K562 (cell line): ENCODE measurements around the gene GPRIN1. TPM values are rescaled to one million over a fixed set of nuclear protein-coding genes. Genes with fewer than 3 reads are reported as not detected.
"Not testable (repeated sequence)": the region's sequence is repeated elsewhere in the genome, so short reads cannot be mapped to it uniquely, and the experiment has no call there.

Experiments
- ATAC-seq: fragments of 200-7000 bp; cut with Tn5 transposase; 3 replicates; pipeline ENCODE4 v1.9.1; 2020; ENCODE audit warnings: moderate library complexity
- BruUV-seq: library from RNA; stranded (reverse); fragments of 400-500 nt; replicated peaks from 2 replicates; lab custom pipeline; 2021; lab: Mats Ljungman, UMichigan
- CTCF ChIA-PET: fragments of 300-600 bp; formaldehyde crosslinking; extraction: SDS; loops from one replicate; lab custom pipeline; 2021; ENCODE audit warnings: low intra/inter-chr PET ratio; lab: Yijun Ruan, JAX
- POLR2A ChIA-PET: fragments of 300-600, 350-650 bp; sonication (Branson Sonifier 250); formaldehyde crosslinking; extraction: SDS; loops from one replicate; lab custom pipeline; 2021; ENCODE audit warnings: antibody characterized with exemption, inconsistent platforms; lab: Yijun Ruan, JAX
- DNase-seq, 4 experiments: peaks; one replicate each; pipeline versions ENCODE4 v3.0.0 to v3.0.0-alpha.2; 2011 to 2018; ENCODE audit warnings: low spot score in 3 of 4, mixed read lengths in 3 of 4; ENCODE audit errors: extremely low read depth in 1 of 4
- FAIRE-seq: peaks from 2 replicates; lab custom pipeline; 2011; peaks lifted over from hg19 to GRCh38; lab: Jason Lieb, UNC
- H2AFZ ChIP-seq: 2 replicates; pipeline ENCODE4 v1.6.0; 2011; ENCODE audit warnings: low read depth, low read length, control low read depth, inconsistent platforms
- H3K27ac ChIP-seq: fragments of 200-600 bp; 3 replicates; pipeline ENCODE4 v1.8.0; 2011; ENCODE audit warnings: low read depth, mild to moderate bottlenecking, control low read depth, inconsistent platforms, low read length, moderate library complexity, mixed read lengths; ENCODE audit errors: extremely low read depth
- H3K27me3 ChIP-seq, 2 experiments: fragments of 300-600 bp in 1 of 2; 2 replicates in 1 of 2; 3 replicates in 1 of 2; pipeline versions ENCODE4 v1.6.0 to v1.8.0; 2011; ENCODE audit warnings: inconsistent platforms in 2 of 2, low read length in 2 of 2, mild to moderate bottlenecking in 1 of 2, mixed read lengths in 1 of 2, moderate library complexity in 1 of 2; ENCODE audit not compliant: control insufficient read depth in 2 of 2, insufficient read depth in 2 of 2
- H3K36me3 ChIP-seq: fragments of 300-600 bp; 3 replicates; pipeline ENCODE4 v1.8.0; 2011; ENCODE audit warnings: mild to moderate bottlenecking, low read length, inconsistent platforms; ENCODE audit not compliant: control insufficient read depth, insufficient read depth
- H3K4me1 ChIP-seq, 2 experiments: fragments of 200-600 bp in 1 of 2; replicated peaks in 1 of 2; 2 replicates in 1 of 2; 3 replicates in 1 of 2; pipeline versions ENCODE4 v1.5.1 to v1.8.0; 2011; ENCODE audit warnings: inconsistent platforms in 2 of 2, low read length in 2 of 2, mild to moderate bottlenecking in 1 of 2, mixed read lengths in 1 of 2, moderate library complexity in 1 of 2; ENCODE audit not compliant: control insufficient read depth in 2 of 2, insufficient read depth in 2 of 2
- H3K4me2 ChIP-seq: 2 replicates; pipeline ENCODE4 v1.6.1; 2011; ENCODE audit warnings: low read length, control low read depth, inconsistent platforms, mixed read lengths; ENCODE audit not compliant: insufficient read depth
- H3K4me3 ChIP-seq: fragments of 200-600 bp; sonication (generic), shearing (Covaris generic); 2 replicates; pipeline ENCODE4 v1.5.1; 2016; ENCODE audit warnings: control low read depth, inconsistent platforms
- H3K79me2 ChIP-seq: fragments of 200-600 bp; 3 replicates; pipeline ENCODE4 v1.8.0; 2011; ENCODE audit warnings: low read length, inconsistent platforms; ENCODE audit not compliant: control insufficient read depth, insufficient read depth
- H3K9ac ChIP-seq, 2 experiments: 2 replicates each; pipeline versions ENCODE4 v1.6.0 to v1.6.1; 2011; ENCODE audit warnings: low read depth in 2 of 2, low read length in 2 of 2, control low read depth in 1 of 2, inconsistent platforms in 1 of 2, mild to moderate bottlenecking in 1 of 2, mixed read lengths in 1 of 2; ENCODE audit not compliant: insufficient read depth in 1 of 2
- H3K9me1 ChIP-seq: one replicate; pipeline ENCODE4 v1.6.0; 2011; ENCODE audit warnings: inconsistent platforms, mild to moderate bottlenecking, low read length, moderate library complexity; ENCODE audit not compliant: control insufficient read depth, insufficient read depth
- H3K9me3 ChIP-seq: replicated peaks from 2 replicates; pipeline ENCODE4 v1.5.1; 2011; ENCODE audit warnings: low read depth, low read length, inconsistent platforms; ENCODE audit not compliant: control insufficient read depth, insufficient read depth
- H4K20me1 ChIP-seq: replicated peaks from 2 replicates; pipeline ENCODE4 v1.6.1; 2011; ENCODE audit warnings: low read length, inconsistent platforms, mixed read lengths; ENCODE audit not compliant: control insufficient read depth, insufficient read depth
- CC2D1A ChIP-seq: fragments of 450-650 bp; IDR thresholded peaks from 2 replicates; pipeline ENCODE4 v1.6.1; 2017; ENCODE audit warnings: mild to moderate bottlenecking
- CSDE1 ChIP-seq, 2 experiments: fragments of 450-650 bp; IDR thresholded peaks; 2 replicates each; pipeline ENCODE4 v1.6.1; 2016; ENCODE audit warnings: mild to moderate bottlenecking in 1 of 2
- FOSL1 ChIP-seq: fragments of 200-800 bp; sonication (Bioruptor generic); conservative IDR thresholded peaks from 2 replicates; pipeline ENCODE4 v1.6.1; 2016; ENCODE audit warnings: missing genetic modification characterization, missing compliant biosample characterization
- POLR2G ChIP-seq: fragments of 200-400 bp; formaldehyde crosslinking; IDR thresholded peaks from 2 replicates; pipeline ENCODE4 v1.6.1; 2017; ENCODE audit warnings: low read depth, mild to moderate bottlenecking, antibody characterized with exemption, low read length, moderate library complexity
- POLR3G ChIP-seq: IDR thresholded peaks from 2 replicates; pipeline ENCODE4 v1.6.1; 2011; ENCODE audit not compliant: insufficient read length, insufficient replicate concordance; ENCODE audit errors: extremely low read depth
- ZNF668 ChIP-seq: fragments of 250-450 bp; sonication (Bioruptor Pico); IDR thresholded peaks from 2 replicates; pipeline ENCODE4 v1.8.0; 2022; ENCODE audit warnings: mild to moderate bottlenecking, inconsistent platforms
- WGBS: fragments of 100-300 bp; shearing (Covaris generic); methylation state at CpG from one replicate; pipeline ENCODE4 v1.1.6; 2016; ENCODE audit warnings: low coverage, mixed read lengths; ENCODE audit not compliant: insufficient coverage; ENCODE audit errors: missing lambda C conversion rate; 5-methylcytosine and 5-hydroxymethylcytosine counted together
- in situ Hi-C: fragments of 300-500 bp; cut with MboI; formaldehyde crosslinking; loops from 4 replicates; pipeline ENCODE4 v1.15.0; 2018; ENCODE audit warnings: inconsistent platforms, mixed read lengths
- intact Hi-C: fragments of 100-400 bp; cut with micrococcal nuclease; formaldehyde crosslinking; loops from 2 replicates; pipeline ENCODE4 v1.14.2; 2022
- polyA plus RNA-seq, 8 experiments: library from polyadenylated mRNA; depleted of rRNA in 4 of 8; stranded (reverse) in 5 of 8; unstranded in 3 of 8; fragments of >200 nt; fragmentation: Nextera tagmentation in 2 of 8; fragmentation: Illumina TruSeq in 1 of 8; extraction: Ambion mirVana in 2 of 8; extraction: Trizol in 1 of 8; gene quantifications; 2 replicates each; pipeline versions ENCODE4 v1.2.1 to v1.2.3, GENCODE V29; 2011 to 2014; ENCODE audit warnings: inconsistent platforms in 1 of 8, missing spikeins in 1 of 8
- total RNA-seq, 7 experiments: library from RNA; depleted of rRNA in 6 of 7; stranded (reverse); fragments of >200 nt in 6 of 7; fragmentation: Illumina TruSeq in 2 of 7; extraction: Trizol in 2 of 7; gene quantifications; 2 replicates each; pipeline versions ENCODE4 v1.2.1 to v1.2.3, GENCODE V29; 2011 to 2021; ENCODE audit warnings: low replicate concordance in 1 of 7

GPRIN1 gene
- total and polyA plus RNA-seq, 9 of the 15 experiments (the other 6 are each of a cell fraction or from before 2014, with no cell fraction given), result 0.15 to 11.6 (median 4.4) TPM

DNA sequence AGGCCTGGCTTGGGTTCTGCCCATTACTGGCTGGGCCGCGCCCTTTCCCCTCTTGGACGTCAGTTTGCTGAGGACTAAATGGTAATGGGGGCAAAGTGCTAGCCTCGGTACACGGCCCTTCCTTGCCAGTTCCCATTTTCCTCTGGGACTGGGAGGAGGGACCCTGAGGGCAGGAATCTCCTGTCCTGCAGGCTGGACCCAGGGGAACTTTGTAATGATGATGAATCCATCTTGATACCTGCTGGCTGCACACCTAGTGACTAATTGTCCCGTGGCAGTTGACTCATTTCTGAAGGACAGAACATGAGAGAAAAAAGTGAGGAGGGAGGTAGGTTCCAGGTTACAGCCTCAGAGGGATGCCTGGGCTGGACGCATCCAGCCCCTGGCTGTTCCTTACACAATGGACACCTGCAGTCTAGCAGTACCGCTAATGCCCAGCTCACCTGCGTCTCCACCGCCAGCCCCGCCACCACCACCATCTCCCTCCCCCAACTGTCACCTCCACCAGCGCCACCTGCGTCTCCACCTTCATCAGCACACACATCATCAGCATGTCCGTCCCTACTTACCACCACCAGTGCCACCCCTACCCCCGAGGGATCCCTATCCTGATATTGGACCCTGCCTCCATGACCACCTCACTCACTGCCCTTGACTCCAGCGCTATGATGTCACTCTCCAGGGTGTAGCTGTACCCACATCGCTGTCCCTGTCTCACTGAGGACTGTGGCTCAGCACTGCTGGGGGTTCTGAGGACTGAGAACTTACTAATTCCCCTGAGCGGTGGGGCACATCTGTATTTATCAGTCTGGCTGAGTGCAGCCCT lies 56.5 kb downstream of the GPRIN1 start:
- ChIA-PET POLR2A (interaction anchor here (0.7 to 0.8 kb wide), 2 partner anchors 18 to 105 kb away, joined by 3 read pairs; partner anchors contain the start of gene FAF2), CTCF (no interaction called here)
- BruUV-seq, result no TSS peak

DNA sequence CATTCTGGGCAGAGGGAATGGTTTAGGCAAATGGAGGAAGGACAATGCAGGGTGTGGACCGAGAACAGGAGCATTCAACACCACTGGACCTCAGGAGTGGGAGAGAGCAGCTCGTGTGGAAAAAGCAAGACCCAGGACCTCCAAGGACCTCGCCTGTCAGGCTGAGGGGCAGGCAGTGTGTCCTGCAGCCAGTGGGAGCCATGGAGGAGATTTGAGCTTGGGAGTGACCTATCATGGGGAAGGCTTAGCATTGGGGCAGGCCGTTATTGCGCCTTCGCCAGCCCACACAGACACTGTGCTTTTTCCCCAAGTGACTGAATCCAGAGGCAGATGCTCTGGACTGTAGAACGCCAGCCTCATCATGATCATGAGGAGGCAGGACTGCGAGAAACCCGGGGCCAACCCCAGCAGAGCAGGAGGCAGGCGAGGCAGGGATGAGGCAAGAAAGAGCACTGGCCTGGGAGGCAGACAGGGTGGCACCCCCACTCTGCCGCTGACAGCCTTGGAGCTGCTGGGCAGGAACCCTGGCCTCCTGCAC lies 57.6 kb downstream of the GPRIN1 start:
- CTCF ChIA-PET, result no interaction called here
- Histone ChIP-seq H2AFZ (no peak overlapping the region), H3K4me1 (peaks cover 0 to 21% of the 10 kb centered on the region in 2 experiments; a peak in 2 of 5 replicates), H4K20me1 (no peaks in the 10 kb centered on the region; the same call in 1 of the 2 replicates), H3K27me3 (peaks cover 26 to 49% of the 10 kb centered on the region in 2 experiments), H3K79me2 (no peaks in the 10 kb centered on the region), H3K36me3 (no peaks in the 10 kb centered on the region), H3K9me3 (no peaks in the 10 kb centered on the region), H3K27ac (no peak overlapping the region), H3K9me1 (no peaks in the 10 kb centered on the region), H3K4me3 (no peak overlapping the region), H3K9ac (peak overlapping the region in 1 of 2 experiments; percentile 1; a peak in 1 of 4 replicates), H3K4me2 (no peak overlapping the region)
- DNase-seq, result no peak
- TF ChIP-seq ZNF668 (CRISPR knock-in tag) (no peak), POLR2G (0 out of 2 replicates have a peak, but pooled peaks have one; percentile 9), POLR3G (no peak), CC2D1A (no peak)
- in situ Hi-C loops (no loop called here), intact Hi-C loops (no loop called here)
- no TSS peak for BruUV-seq
- FAIRE-seq, result no peak
- no peak; the same call in 2 of the 3 replicates for ATAC-seq
- WGBS, result 13% methylated on average over 11 of the region's 11 CpGs
- POLR2A ChIA-PET, result interaction anchor here (0.6 to 1.1 kb wide), 4 partner anchors 9 to 158 kb away, joined by 3 to 5 read pairs (median 3); partner anchors contain the start of gene FAF2

More for the DNA sequence above, 56.5 kb downstream of the GPRIN1 start:
- no peak overlapping the region for H3K4me2 ChIP-seq
- peaks cover 0 to 21% of the 10 kb centered on the region in 2 experiments; a peak in 2 of 5 replicates for H3K4me1 ChIP-seq
- H3K9me3 ChIP-seq, result no peaks in the 10 kb centered on the region
- no peaks in the 10 kb centered on the region for H3K36me3 ChIP-seq
- intact Hi-C loops, result no loop called here
- H2AFZ ChIP-seq, result no peak overlapping the region
- peak; percentile 13 for ATAC-seq
- no peaks in the 10 kb centered on the region for H3K79me2 ChIP-seq
- no peaks in the 10 kb centered on the region for H3K9me1 ChIP-seq
- no peak overlapping the region for H3K27ac ChIP-seq
- no peak overlapping the region for H3K9ac ChIP-seq
- peaks cover 26 to 49% of the 10 kb centered on the region in 2 experiments for H3K27me3 ChIP-seq
- TF ChIP-seq FOSL1 (tag), result 0 out of 2 replicates have a peak, but pooled peaks have one; percentile 13
- no peak for TF ChIP-seq CSDE1 (IDR thresholded peaks at IDR 0.05)
- TF ChIP-seq, all 486 proteins: peak for 1
- FAIRE-seq, result no peak
- in situ Hi-C loops, result no loop called here
- DNase-seq, result no peak
- WGBS, result 9% methylated on average over 13 of the region's 18 CpGs
- no peak overlapping the region for H3K4me3 ChIP-seq
- no peaks in the 10 kb centered on the region; the same call in 1 of the 2 replicates for H4K20me1 ChIP-seq

- intact Hi-C loops, FAIRE-seq, DNase-seq, CTCF ChIA-PET, POLR2A ChIA-PET, H4K20me1 ChIP-seq, H3K36me3 ChIP-seq, H3K9me3 ChIP-seq, H3K27ac ChIP-seq, H3K9me1 ChIP-seq, in situ Hi-C loops, ATAC-seq, H2AFZ ChIP-seq, H3K4me3 ChIP-seq, H3K4me2 ChIP-seq, H3K79me2 ChIP-seq, BruUV-seq: not testable (repeated sequence)
- Histone ChIP-seq H3K27me3 (peaks cover 26 to 49% of the 10 kb centered on the region in 2 experiments), H3K9ac (peak overlapping the region in 1 of 2 experiments; percentile 74; a peak in 2 of 4 replicates), H3K4me1 (peaks cover 0 to 21% of the 10 kb centered on the region in 2 experiments; a peak in 2 of 5 replicates)
- WGBS, result 20% methylated on average over 9 of the region's 11 CpGs
These were observed 59.0 kb downstream of the GPRIN1 start for GRCh38 chr5:176550937-176551336.
